ENCODE measurements around the gene OSBPL1A.

OSBPL1A gene

DNA sequence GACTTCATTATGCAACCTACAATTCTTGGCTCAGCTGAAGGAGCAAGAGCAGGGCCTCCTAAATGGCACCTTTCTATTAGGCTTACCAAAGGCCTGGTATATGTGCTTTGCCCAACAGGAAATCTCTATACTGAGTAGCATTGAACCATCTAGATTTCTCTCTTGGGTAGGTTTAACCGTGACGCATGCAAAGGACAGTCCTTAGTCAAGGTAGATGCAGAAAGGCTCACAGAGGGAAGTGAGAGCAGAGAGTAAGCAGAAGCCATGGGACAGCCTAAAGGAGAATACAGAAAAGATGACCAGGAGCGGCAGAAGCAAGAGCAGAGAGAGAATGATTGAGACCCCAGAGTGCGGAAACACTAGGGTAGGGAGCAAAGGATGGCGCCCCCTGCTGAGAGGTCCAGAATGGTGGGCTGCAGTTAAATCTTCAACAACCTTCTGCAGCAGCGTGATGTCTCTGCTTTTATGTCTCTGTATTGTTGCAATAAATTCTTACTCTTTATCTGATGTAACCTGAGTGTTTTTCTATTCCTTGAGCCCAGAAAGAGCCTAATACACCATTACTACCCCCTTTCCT, 4.7 kb upstream of the OSBPL1A start:
- Histone ChIP-seq H3K36me3 (replicated peaks; ENCODE audit: low read depth, low read length) (no peaks in the 10 kb centered on the region), H3K27ac (ENCODE audit: low read length) (no peak overlapping the region), H3K4me3 (ENCODE audit: low read length) (no peak overlapping the region), H3K9ac (ENCODE audit: low read length) (no peak overlapping the region), H3K27me3 (ENCODE audit: low read depth, low read length) (peaks cover 4% of the 10 kb centered on the region; the same call in 1 of the 2 replicates), H3K79me2 (ENCODE audit: low read length) (no peaks in the 10 kb centered on the region), H3K4me2 (ENCODE audit: low read length) (peak overlapping the region; percentile 21), H3K4me1 (ENCODE audit: low read length) (peaks cover 11% of the 10 kb centered on the region), H4K20me1 (ENCODE audit: insufficient read depth, low read length) (no peaks in the 10 kb centered on the region), H3K9me3 (ENCODE audit: insufficient read depth, low read length) (no peaks in the 10 kb centered on the region), H2AFZ (ENCODE audit: low read depth, low read length) (no peak overlapping the region)
- TF ChIP-seq EZH2phosphoT487 (IDR thresholded peaks at IDR 0.05; ENCODE audit: low read depth) (no peak), CTCF (IDR thresholded peaks at IDR 0.05; ENCODE audit: low read depth, low read length) (peak; percentile 64)

- Histone ChIP-seq H2AFZ (ENCODE audit: low read depth, low read length) (no peak overlapping the region), H3K4me2 (ENCODE audit: low read length) (no peak overlapping the region), H3K4me1 (ENCODE audit: low read length) (peaks cover 26% of the 10 kb centered on the region), H3K9ac (ENCODE audit: low read length) (no peak overlapping the region), H3K27ac (ENCODE audit: low read length) (no peak overlapping the region), H3K9me3 (ENCODE audit: insufficient read depth, low read length) (peaks cover 4% of the 10 kb centered on the region; the same call in 1 of the 2 replicates), H3K4me3 (ENCODE audit: low read length) (no peak overlapping the region), H3K36me3 (replicated peaks; ENCODE audit: low read depth, low read length) (no peaks in the 10 kb centered on the region), H4K20me1 (ENCODE audit: insufficient read depth, low read length) (no peaks in the 10 kb centered on the region), H3K79me2 (ENCODE audit: low read length) (no peaks in the 10 kb centered on the region), H3K27me3 (ENCODE audit: low read depth, low read length) (peaks cover 15% of the 10 kb centered on the region; the same call in 1 of the 2 replicates)
- TF ChIP-seq EZH2phosphoT487 (IDR thresholded peaks at IDR 0.05; ENCODE audit: low read depth) (no peak), CTCF (IDR thresholded peaks at IDR 0.05; ENCODE audit: low read depth, low read length) (no peak)
Observed at GRCh38 chr18:24400587-24400986, 3.0 kb upstream of the OSBPL1A start.

DNA sequence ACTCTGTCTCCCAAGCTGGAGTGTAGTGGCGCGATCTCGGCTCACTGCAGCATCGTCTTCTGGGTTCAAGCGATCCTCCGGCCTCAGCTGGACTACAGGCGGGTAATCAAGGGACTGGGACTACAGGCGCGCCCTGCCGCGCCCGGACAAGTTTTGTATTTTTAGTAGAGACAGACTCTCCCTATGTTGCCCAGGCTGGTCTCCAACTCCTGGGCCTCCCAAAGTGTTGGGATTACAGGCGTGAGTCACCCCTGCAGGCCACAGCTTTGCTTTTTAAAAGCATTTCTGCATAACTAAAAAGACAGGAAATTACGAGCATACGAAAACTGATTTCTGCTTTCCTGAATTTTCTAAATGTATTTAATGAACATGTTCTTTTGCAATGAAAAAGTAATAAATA, 916 bp upstream of the OSBPL1A start:
- Histone ChIP-seq H3K4me3 (ENCODE audit: low read length) (peak overlapping the region; percentile 83; the same call in 1 of the 2 replicates), H3K9ac (ENCODE audit: low read length) (no peak overlapping the region), H3K27ac (ENCODE audit: low read length) (no peak overlapping the region)

GRCh38 chr18:24397131-24397693, 412 bp downstream of the OSBPL1A start:
- H3K36me3 ChIP-seq (replicated peaks; ENCODE audit: low read depth, low read length), result no peaks in the 10 kb centered on the region
- no peak overlapping the region for H3K27ac ChIP-seq (ENCODE audit: low read length)
- H3K9ac ChIP-seq (ENCODE audit: low read length), result peak overlapping the region; percentile 60
- no peaks in the 10 kb centered on the region for H4K20me1 ChIP-seq (ENCODE audit: insufficient read depth, low read length)
- H3K9me3 ChIP-seq (ENCODE audit: insufficient read depth, low read length), result peaks cover 4% of the 10 kb centered on the region; the same call in 1 of the 2 replicates
- peak overlapping the region; percentile 66 for H2AFZ ChIP-seq (ENCODE audit: low read depth, low read length)
- H3K4me2 ChIP-seq (ENCODE audit: low read length), result peak overlapping the region; percentile 97
- peaks cover 32% of the 10 kb centered on the region for H3K4me1 ChIP-seq (ENCODE audit: low read length)
- no peaks in the 10 kb centered on the region for H3K79me2 ChIP-seq (ENCODE audit: low read length)
- H3K27me3 ChIP-seq (ENCODE audit: low read depth, low read length), result peaks cover 26% of the 10 kb centered on the region; the same call in 1 of the 2 replicates
- TF ChIP-seq CTCF (IDR thresholded peaks at IDR 0.05; ENCODE audit: low read depth, low read length) (no peak), EZH2phosphoT487 (IDR thresholded peaks at IDR 0.05; ENCODE audit: low read depth) (no peak)
- H3K4me3 ChIP-seq (ENCODE audit: low read length), result peak overlapping the region; percentile 83

More for the DNA sequence above, 916 bp upstream of the OSBPL1A start:
- H3K36me3 ChIP-seq (replicated peaks; ENCODE audit: low read depth, low read length), result no peaks in the 10 kb centered on the region
- H3K79me2 ChIP-seq (ENCODE audit: low read length), result no peaks in the 10 kb centered on the region
- no peak overlapping the region for H2AFZ ChIP-seq (ENCODE audit: low read depth, low read length)
- no peak overlapping the region; the same call in 1 of the 2 replicates for H3K4me2 ChIP-seq (ENCODE audit: low read length)
- H4K20me1 ChIP-seq (ENCODE audit: insufficient read depth, low read length), result no peaks in the 10 kb centered on the region
- no peak for TF ChIP-seq EZH2phosphoT487 (IDR thresholded peaks at IDR 0.05; ENCODE audit: low read depth)
- H3K9me3 ChIP-seq (ENCODE audit: insufficient read depth, low read length), result peaks cover 4% of the 10 kb centered on the region; the same call in 1 of the 2 replicates
- H3K27me3 ChIP-seq (ENCODE audit: low read depth, low read length), result peaks cover 26% of the 10 kb centered on the region; the same call in 1 of the 2 replicates
- H3K4me1 ChIP-seq (ENCODE audit: low read length), result peaks cover 39% of the 10 kb centered on the region

All from OCI-LY3 (cell line).